ENCODE data around the gene GPR153. TPM values are rescaled to one million over a fixed set of nuclear protein-coding genes. Genes with fewer than 3 reads are reported as not detected.

GPR153 gene
- total RNA-seq, 1 donor from 2014 or later: 25.0 TPM

GRCh38 chr1:6292102-6292501 is 31.2 kb upstream of the GPR153 start:
- Mint-ChIP-seq H3K27me3 (ENCODE audit: low read depth) (no peaks in the 10 kb centered on the region), H3K4me1 (no peaks in the 10 kb centered on the region), H3K27ac (no peak overlapping the region), H3K4me3 (no peak overlapping the region), H3K36me3 (peaks cover 7% of the 10 kb centered on the region), H3K9me3 (no peaks in the 10 kb centered on the region)
- DNase-seq (ENCODE audit: low spot score in 2 of 2, unreplicated experiment in 2 of 2): no peak
- no peak for TF ChIP-seq CTCF (IDR thresholded peaks at IDR 0.05; ENCODE audit: unreplicated experiment)

GRCh38 chr1:6288665-6289064 is 27.8 kb upstream of the GPR153 start:
- H3K4me3 Mint-ChIP-seq: no peak overlapping the region
- no peaks in the 10 kb centered on the region for H3K4me1 Mint-ChIP-seq
- TF ChIP-seq CTCF (IDR thresholded peaks at IDR 0.05; ENCODE audit: unreplicated experiment): no peak
- no peak for DNase-seq (ENCODE audit: low spot score in 2 of 2, unreplicated experiment in 2 of 2)
- no peaks in the 10 kb centered on the region for H3K9me3 Mint-ChIP-seq
- H3K36me3 Mint-ChIP-seq: peaks cover 5% of the 10 kb centered on the region
- no peak overlapping the region for H3K27ac Mint-ChIP-seq
- H3K27me3 Mint-ChIP-seq (ENCODE audit: low read depth): no peaks in the 10 kb centered on the region

- TF ChIP-seq CTCF (IDR thresholded peaks at IDR 0.05; ENCODE audit: unreplicated experiment): no peak
- H3K36me3 Mint-ChIP-seq: peaks cover under 1% of the 10 kb centered on the region
- H3K27ac Mint-ChIP-seq: no peak overlapping the region
These were observed 27.1 kb upstream of the GPR153 start for GRCh38 chr1:6288026-6288425.

GRCh38 chr1:6287431-6287886 is 26.6 kb upstream of the GPR153 start:
- no peaks in the 10 kb centered on the region for H3K27me3 Mint-ChIP-seq (ENCODE audit: low read depth)
- DNase-seq (ENCODE audit: low spot score in 2 of 2, unreplicated experiment in 2 of 2): no peak
- no peaks in the 10 kb centered on the region for H3K9me3 Mint-ChIP-seq
- no peak overlapping the region for H3K4me3 Mint-ChIP-seq
- no peak for TF ChIP-seq CTCF (IDR thresholded peaks at IDR 0.05; ENCODE audit: unreplicated experiment)
- no peaks in the 10 kb centered on the region for H3K4me1 Mint-ChIP-seq
- no peak overlapping the region for H3K27ac Mint-ChIP-seq
- no peaks in the 10 kb centered on the region for H3K36me3 Mint-ChIP-seq

More at GRCh38 chr1:6288026-6288425, 27.1 kb upstream of the GPR153 start:
- Mint-ChIP-seq H3K9me3 (no peaks in the 10 kb centered on the region), H3K4me1 (no peaks in the 10 kb centered on the region), H3K4me3 (no peak overlapping the region), H3K27me3 (ENCODE audit: low read depth) (no peaks in the 10 kb centered on the region)
- no peak for DNase-seq (ENCODE audit: low spot score in 2 of 2, unreplicated experiment in 2 of 2)

- no peak overlapping the region for H3K4me3 Mint-ChIP-seq
- H3K9me3 Mint-ChIP-seq: no peaks in the 10 kb centered on the region
- no peaks in the 10 kb centered on the region for H3K4me1 Mint-ChIP-seq
- no peak for TF ChIP-seq CTCF (IDR thresholded peaks at IDR 0.05; ENCODE audit: unreplicated experiment)
- H3K27ac Mint-ChIP-seq: no peak overlapping the region
- no peaks in the 10 kb centered on the region for H3K36me3 Mint-ChIP-seq
- no peaks in the 10 kb centered on the region for H3K27me3 Mint-ChIP-seq (ENCODE audit: low read depth)
- no peak for DNase-seq (ENCODE audit: low spot score in 2 of 2, unreplicated experiment in 2 of 2)
These were observed 26.1 kb upstream of the GPR153 start for GRCh38 chr1:6287029-6287428.

- H3K27me3 Mint-ChIP-seq (ENCODE audit: low read depth): no peaks in the 10 kb centered on the region
- H3K27ac Mint-ChIP-seq: no peak overlapping the region
- TF ChIP-seq CTCF (IDR thresholded peaks at IDR 0.05; ENCODE audit: unreplicated experiment): no peak
- H3K4me3 Mint-ChIP-seq: no peak overlapping the region
- H3K4me1 Mint-ChIP-seq: no peaks in the 10 kb centered on the region
- DNase-seq (ENCODE audit: low spot score in 2 of 2, unreplicated experiment in 2 of 2): no peak
- H3K9me3 Mint-ChIP-seq: no peaks in the 10 kb centered on the region
- H3K36me3 Mint-ChIP-seq: no peaks in the 10 kb centered on the region
These were observed 25.4 kb upstream of the GPR153 start for GRCh38 chr1:6286266-6286665.
